HepG2 (cell line): ENCODE data around the gene DRD3. TPM values are rescaled to one million over a fixed set of nuclear protein-coding genes. Genes with fewer than 3 reads are reported as not detected.

ENCODE experiments used
- ATAC-seq: fragments of 200-7000 bp; cut with Tn5 transposase; 3 replicates; pipeline ENCODE4 v1.9.1; 2020; ENCODE audit warnings: mild to moderate bottlenecking, moderate library complexity
- BruUV-seq: library from RNA; stranded (reverse); fragments of 400-500 nt; replicated peaks from 2 replicates; lab custom pipeline; 2021; lab: Mats Ljungman, UMichigan
- CTCF ChIA-PET: fragments of 300-600 bp; formaldehyde crosslinking; extraction: SDS; loops from one replicate; lab custom pipeline; 2021; ENCODE audit warnings: low total read pairs, inconsistent platforms, low intra/inter-chr PET ratio; lab: Yijun Ruan, JAX
- POLR2A ChIA-PET: fragments of 350-600 bp; sonication (Branson Sonifier 250); formaldehyde crosslinking; loops from one replicate; lab custom pipeline; 2020; ENCODE audit warnings: antibody characterized with exemption, inconsistent platforms; lab: Yijun Ruan, JAX
- DNase-seq: peaks from one replicate; pipeline ENCODE4 v3.0.0-alpha.2; 2015; ENCODE audit warnings: low spot score
- FAIRE-seq: peaks from 3 replicates; lab custom pipeline; 2011; peaks lifted over from hg19 to GRCh38; lab: Jason Lieb, UNC
- H2AFZ ChIP-seq: one replicate; pipeline ENCODE4 v1.6.1; 2011; ENCODE audit warnings: low read length, inconsistent platforms
- H3K27ac ChIP-seq: fragments of 300-600 bp; 3 replicates; pipeline ENCODE4 v1.8.0; 2011; ENCODE audit warnings: mixed run types, mild to moderate bottlenecking, mixed read lengths, low read length, inconsistent platforms; ENCODE audit not compliant: insufficient read depth; ENCODE audit errors: extremely low read length
- H3K27me3 ChIP-seq, 2 experiments: fragments of 200-600 bp in 1 of 2; 2 replicates in 1 of 2; 3 replicates in 1 of 2; pipeline versions ENCODE4 v1.6.0 to v1.8.0; 2011; ENCODE audit warnings: low read length in 2 of 2, mild to moderate bottlenecking in 2 of 2, moderate library complexity in 2 of 2, inconsistent platforms in 1 of 2; ENCODE audit not compliant: insufficient read depth in 2 of 2, control insufficient read depth in 1 of 2
- H3K36me3 ChIP-seq, 2 experiments: fragments of 200-600 bp in 1 of 2; replicated peaks in 1 of 2; 2 replicates in 1 of 2; 3 replicates in 1 of 2; pipeline versions ENCODE4 v1.5.1 to v1.8.0; 2011; ENCODE audit warnings: low read length in 2 of 2, inconsistent platforms in 1 of 2; ENCODE audit not compliant: insufficient read depth in 2 of 2, control insufficient read depth in 1 of 2
- H3K4me1 ChIP-seq: 2 replicates; pipeline ENCODE4 v1.5.1; 2012; ENCODE audit warnings: low read length, inconsistent platforms; ENCODE audit not compliant: insufficient read depth
- H3K4me2 ChIP-seq: 2 replicates; pipeline ENCODE4 v1.6.0; 2011; ENCODE audit warnings: low read depth, low read length, inconsistent platforms
- H3K4me3 ChIP-seq, 3 experiments: fragments of 200-600 bp in 1 of 3; sonication (generic), shearing (Covaris generic) in 1 of 3; replicated peaks in 1 of 3; 2 replicates each; pipeline ENCODE4 v1.5.1; 2011 to 2016; ENCODE audit warnings: low read length in 3 of 3, inconsistent platforms in 2 of 3, low read depth in 2 of 3, mild to moderate bottlenecking in 2 of 3, control low read depth in 1 of 3, mixed read lengths in 1 of 3; ENCODE audit not compliant: insufficient read depth in 1 of 3
- H3K79me2 ChIP-seq: one replicate; pipeline ENCODE4 v1.6.1; 2011; ENCODE audit warnings: low read length, inconsistent platforms; ENCODE audit not compliant: insufficient read depth
- H3K9ac ChIP-seq: 2 replicates; pipeline ENCODE4 v1.6.0; 2011; ENCODE audit warnings: mild to moderate bottlenecking, low read depth, low read length, inconsistent platforms; ENCODE audit not compliant: insufficient read depth
- H3K9me3 ChIP-seq: 2 replicates; pipeline ENCODE4 v1.5.1; 2012; ENCODE audit warnings: mild to moderate bottlenecking, low read length
- H4K20me1 ChIP-seq: 2 replicates; pipeline ENCODE4 v1.6.0; 2011; ENCODE audit warnings: inconsistent platforms, mild to moderate bottlenecking, low read length, moderate library complexity; ENCODE audit not compliant: insufficient read depth
- AKAP8 ChIP-seq: sonication (generic); formaldehyde crosslinking; IDR thresholded peaks from 2 replicates; pipeline ENCODE4 v1.5.1; 2020; ENCODE audit warnings: mild to moderate bottlenecking, missing genetic modification reagents
- ARNT2 ChIP-seq: sonication (generic); formaldehyde crosslinking; IDR thresholded peaks from 2 replicates; pipeline ENCODE4 v1.8.0; 2022; ENCODE audit warnings: mild to moderate bottlenecking, low read depth, missing genetic modification reagents, moderate library complexity
- ATF7 ChIP-seq, 2 experiments: fragments of 450-650 bp in 1 of 2; sonication (generic) in 1 of 2; formaldehyde crosslinking in 1 of 2; IDR thresholded peaks; 2 replicates each; pipeline versions ENCODE4 v1.4.0 to v1.6.1; 2016 to 2020; ENCODE audit warnings: antibody characterized with exemption in 1 of 2, mild to moderate bottlenecking in 1 of 2, missing genetic modification reagents in 1 of 2
- BRF2 ChIP-seq: sonication (generic); formaldehyde crosslinking; IDR thresholded peaks from 2 replicates; pipeline ENCODE4 v1.8.1; 2022; ENCODE audit warnings: mild to moderate bottlenecking, missing genetic modification reagents
- CBX5 ChIP-seq: sonication (generic); formaldehyde crosslinking; IDR thresholded peaks from 2 replicates; pipeline ENCODE4 v1.4.0; 2020; ENCODE audit warnings: missing genetic modification reagents, borderline replicate concordance
- CC2D1A ChIP-seq: sonication (generic); formaldehyde crosslinking; IDR thresholded peaks from 2 replicates; pipeline ENCODE4 v1.8.1; 2023; ENCODE audit warnings: mild to moderate bottlenecking, missing genetic modification reagents
- ERF ChIP-seq: IDR thresholded peaks from 2 replicates; pipeline ENCODE4 v1.6.1; 2018; ENCODE audit warnings: missing biosample characterization, missing genetic modification reagents
- ETV5 ChIP-seq: IDR thresholded peaks from 2 replicates; pipeline ENCODE4 v1.6.1; 2018; ENCODE audit warnings: missing biosample characterization, missing genetic modification reagents, inconsistent platforms, borderline replicate concordance
- FOSL1 ChIP-seq: sonication (generic); formaldehyde crosslinking; IDR thresholded peaks from 2 replicates; pipeline ENCODE4 v1.9.0; 2021; ENCODE audit warnings: missing genetic modification reagents, borderline replicate concordance
- FOXJ3 ChIP-seq: sonication (generic); formaldehyde crosslinking; IDR thresholded peaks from 2 replicates; pipeline ENCODE4 v1.4.0; 2020; ENCODE audit warnings: missing genetic modification reagents, mild to moderate bottlenecking, borderline replicate concordance
- KLF11 ChIP-seq: IDR thresholded peaks from 2 replicates; pipeline ENCODE4 v1.6.1; 2016; ENCODE audit warnings: missing compliant biosample characterization
- MED8 ChIP-seq: sonication (generic); formaldehyde crosslinking; IDR thresholded peaks from 2 replicates; pipeline ENCODE4 v1.8.1; 2023; ENCODE audit warnings: mild to moderate bottlenecking, missing genetic modification reagents; ENCODE audit not compliant: insufficient replicate concordance
- PTBP1 ChIP-seq: fragments of 200-400 bp; formaldehyde crosslinking; IDR thresholded peaks from 2 replicates; pipeline ENCODE4 v1.6.1; 2018; ENCODE audit warnings: low read length, low read depth; ENCODE audit not compliant: poor library complexity, severe bottlenecking
- SETDB1 ChIP-seq: sonication (generic); formaldehyde crosslinking; IDR thresholded peaks from 2 replicates; pipeline ENCODE4 v1.5.1; 2020; ENCODE audit warnings: missing genetic modification reagents, mild to moderate bottlenecking, borderline replicate concordance
- XRCC5 ChIP-seq: fragments of 200-400 bp; formaldehyde crosslinking; optimal IDR thresholded peaks from 2 replicates; pipeline ENCODE3; 2017; ENCODE audit warnings: mild to moderate bottlenecking, low read length
- ZBTB26 ChIP-seq: IDR thresholded peaks from 2 replicates; pipeline ENCODE4 v1.6.1; 2016; ENCODE audit warnings: missing compliant biosample characterization, missing genetic modification reagents, borderline replicate concordance
- ZNF326 ChIP-seq: sonication (generic); formaldehyde crosslinking; IDR thresholded peaks from 2 replicates; pipeline ENCODE4 v1.4.0; 2020; ENCODE audit warnings: missing genetic modification reagents, borderline replicate concordance
- ZNF431 ChIP-seq: sonication (generic); formaldehyde crosslinking; IDR thresholded peaks from 2 replicates; pipeline ENCODE4 v1.9.0; 2022; ENCODE audit warnings: missing genetic modification reagents, low read depth, mild to moderate bottlenecking, borderline replicate concordance
- ZNF484 ChIP-seq: sonication (generic); formaldehyde crosslinking; IDR thresholded peaks from 2 replicates; pipeline ENCODE4 v1.5.1; 2020; ENCODE audit warnings: mild to moderate bottlenecking, low read depth, missing genetic modification reagents, borderline replicate concordance
- WGBS: methylation state at CpG from one replicate; pipeline ENCODE4 v1.1.6; 2017; ENCODE audit warnings: low lambda C conversion rate; 5-methylcytosine and 5-hydroxymethylcytosine counted together
- in situ Hi-C: cut with HindIII; loops from 2 replicates; pipeline ENCODE4 v1.10.0; 2017; ENCODE audit warnings: low pct_unique_long_range_greater_than_20kb; ENCODE audit not compliant: extremely low pct_ligation_motif_present
- intact Hi-C: fragments of 100-400 bp; cut with micrococcal nuclease; formaldehyde crosslinking; loops from one replicate; pipeline ENCODE4 v1.10.0; 2022; ENCODE audit not compliant: unreplicated experiment
- polyA plus RNA-seq, 8 experiments: library from polyadenylated mRNA; depleted of rRNA in 3 of 8; stranded (reverse) in 7 of 8; unstranded in 1 of 8; fragments of >200 nt; fragmentation: Illumina TruSeq in 4 of 8; extraction: Trizol in 4 of 8; gene quantifications; 2 replicates each; pipeline versions ENCODE4 v1.2.1 to v1.2.3, GENCODE V29; 2011 to 2016; ENCODE audit warnings: low read depth in 4 of 8, missing spikeins in 1 of 8, mixed read lengths in 1 of 8; ENCODE audit not compliant: insufficient read depth in 1 of 8
- total RNA-seq, 5 experiments: library from RNA; depleted of rRNA; stranded (reverse); fragments of >200 nt; fragmentation: Illumina TruSeq; extraction: Trizol; gene quantifications; 2 replicates each; pipeline ENCODE4 v1.2.3, GENCODE V29; 2016; ENCODE audit warnings: low read depth in 1 of 5

The DRD3 gene
- total and polyA plus RNA-seq, 2 of the 13 experiments (the other 11 are each of a cell fraction or from before 2014, with no cell fraction given) = not detected

- no peak for TF ChIP-seq MED8
- TF ChIP-seq AKAP8 = no peak
- TF ChIP-seq XRCC5 = no peak
- TF ChIP-seq ARNT2 = no peak
- no peak for TF ChIP-seq CC2D1A (CRISPR knock-in tag)
- TF ChIP-seq FOSL1 (CRISPR knock-in tag) = no peak
- TF ChIP-seq ZNF326 (CRISPR knock-in tag) = no peak
- Histone ChIP-seq H3K4me3 (no peak overlapping the region), H3K9ac (no peak overlapping the region), H3K27ac (no peak overlapping the region), H3K36me3 (no peaks in the 10 kb centered on the region), H3K9me3 (no peaks in the 10 kb centered on the region), H3K4me1 (no peaks in the 10 kb centered on the region), H3K4me2 (no peak overlapping the region), H4K20me1 (no peaks in the 10 kb centered on the region), H3K79me2 (no peaks in the 10 kb centered on the region), H2AFZ (no peak overlapping the region), H3K27me3 (no peaks in the 10 kb centered on the region)
- FAIRE-seq (no peak), DNase-seq (no peak), ATAC-seq (no peak)
- CTCF ChIA-PET = no interaction called here
- intact Hi-C loops = no loop called here
- POLR2A ChIA-PET = no interaction called here
- 73% methylated on average over 27 of the region's 27 CpGs for WGBS
- BruUV-seq = no TSS peak
- in situ Hi-C loops = no loop called here
These were observed 75.7 kb downstream of the DRD3 start for GRCh38 chr3:114103181-114103580.

GRCh38 chr3:114101101-114101500, 77.8 kb downstream of the DRD3 start:
- POLR2A ChIA-PET = no interaction called here
- intact Hi-C loops (no loop called here), in situ Hi-C loops (no loop called here)
- H3K4me2 ChIP-seq = no peak overlapping the region
- no peaks in the 10 kb centered on the region for H3K27me3 ChIP-seq
- no peaks in the 10 kb centered on the region for H3K9me3 ChIP-seq
- H3K27ac ChIP-seq = no peak overlapping the region
- no peak overlapping the region for H2AFZ ChIP-seq
- no peak overlapping the region for H3K9ac ChIP-seq
- no peaks in the 10 kb centered on the region for H3K4me1 ChIP-seq
- CTCF ChIA-PET = no interaction called here
- no peak for ATAC-seq
- no peak for DNase-seq
- no peak overlapping the region for H3K4me3 ChIP-seq
- no peaks in the 10 kb centered on the region for H4K20me1 ChIP-seq
- H3K36me3 ChIP-seq = no peaks in the 10 kb centered on the region
- WGBS = 4% methylated on average over 1 of the region's 1 CpG
- BruUV-seq = no TSS peak
- no peak for FAIRE-seq
- no peaks in the 10 kb centered on the region for H3K79me2 ChIP-seq
- TF ChIP-seq PTBP1 (no peak), CBX5 (no peak), ETV5 (CRISPR knock-in tag) (no peak), ZBTB26 (no peak), ERF (CRISPR knock-in tag) (no peak), ATF7 (IDR thresholded peaks at IDR 0.05) (no peak), ATF7 (CRISPR knock-in tag; IDR thresholded peaks at IDR 0.05) (no peak), KLF11 (CRISPR knock-in tag) (no peak), FOXJ3 (CRISPR knock-in tag) (no peak), SETDB1 (CRISPR knock-in tag) (no peak), BRF2 (CRISPR knock-in tag) (no peak), ZNF431 (no peak), ZNF484 (CRISPR knock-in tag) (no peak), MED8 (no peak)
